Transverse colon (tissue), 4 donors: ENCODE measurements around the gene SLC4A2. TPM values are rescaled to one million over a fixed set of nuclear protein-coding genes. Genes with fewer than 3 reads are reported as not detected.
A peak's percentile ranks its signal among the peaks of the same experiment; 100 is the strongest.

Experiments used
- DNase-seq: peaks from one replicate; pipeline ENCODE4 v3.0.0-alpha.2; 2019
- H3K27ac ChIP-seq, 4 donors: fragments of 200-600 bp; sonication (generic); 2 replicates each; pipeline ENCODE4 v1.5.1; 2016 to 2018; ENCODE audit warnings: inconsistent platforms in 4 of 4
- H3K27me3 ChIP-seq: fragments of 200-600 bp; sonication (generic); 2 replicates; pipeline ENCODE4 v1.5.1; 2017; ENCODE audit warnings: inconsistent platforms
- H3K36me3 ChIP-seq, 4 donors: fragments of 200-600 bp; sonication (generic); 2 replicates each; pipeline ENCODE4 v1.5.1; 2017 to 2019; ENCODE audit warnings: inconsistent platforms in 4 of 4
- H3K4me1 ChIP-seq, 4 donors: fragments of 200-600 bp; sonication (generic); 2 replicates each; pipeline ENCODE4 v1.5.1; 2017 to 2020; ENCODE audit warnings: inconsistent platforms in 4 of 4
- H3K4me3 ChIP-seq, 4 donors: fragments of 200-600 bp; sonication (generic); 1 replicate in 1 of 4; 2 replicates in 3 of 4; pipeline versions ENCODE4 v1.5.1 to v1.6.1; 2017 to 2019; ENCODE audit warnings: inconsistent platforms in 4 of 4
- H3K9me3 ChIP-seq, 2 donors: fragments of 200-600 bp; sonication (generic); 2 replicates each; pipeline ENCODE4 v1.5.1; 2017 to 2019; ENCODE audit warnings: inconsistent platforms in 2 of 2
- CTCF ChIP-seq, 5 experiments: fragments of 200-600 bp in 3 of 5; fragments of 450-650 bp in 2 of 5; sonication (generic) in 3 of 5; IDR thresholded peaks; 1 replicate in 2 of 5; 2 replicates in 3 of 5; pipeline ENCODE4 v1.5.1; 2016 to 2017; ENCODE audit warnings: antibody characterized with exemption in 5 of 5, inconsistent platforms in 3 of 5, mild to moderate bottlenecking in 2 of 5, moderate library complexity in 1 of 5
- EP300 ChIP-seq: sonication (generic); formaldehyde crosslinking; IDR thresholded peaks from one replicate; pipeline ENCODE4 v1.6.1; 2017; ENCODE audit warnings: antibody characterized with exemption, low read depth
- POLR2A ChIP-seq: fragments of 450-650 bp; IDR thresholded peaks from one replicate; pipeline ENCODE4 v1.6.1; 2016; ENCODE audit warnings: antibody characterized with exemption, mild to moderate bottlenecking, moderate library complexity
- POLR2AphosphoS5 ChIP-seq, 3 donors: sonication (generic); formaldehyde crosslinking; IDR thresholded peaks; one replicate each; pipeline ENCODE4 v1.6.1; 2016; ENCODE audit warnings: antibody characterized with exemption in 3 of 3
- WGBS, 2 donors: methylation state at CpG; one replicate each; pipeline ENCODE4 v1.1.5; 2018; ENCODE audit warnings: low coverage in 1 of 2; 5-methylcytosine and 5-hydroxymethylcytosine counted together
- in situ Hi-C, 4 donors: fragments of 200-750 bp; cut with MboI; loops; one replicate each; pipeline versions ENCODE4 v1.15.0 to v1.15.1; 2017; ENCODE audit warnings: low sequenced_read_pairs in 3 of 4, low pct_ligation_motif_present in 1 of 4, low pct_unique_long_range_greater_than_20kb in 1 of 4
- intact Hi-C: fragments of 100-400 bp; cut with DNase I; formaldehyde crosslinking; loops from one replicate; pipeline ENCODE4 v1.15.1; 2023; ENCODE audit warnings: low total_unique reads
- total RNA-seq, 4 donors: library from RNA; depleted of rRNA; stranded (reverse); fragments of >200 nt; gene quantifications; one replicate each; pipeline ENCODE4 v1.1.0, GENCODE V29; 2016

Gene SLC4A2
- total RNA-seq, 4 donors from 2014 or later, result 61.7 to 464 (median 83.2) TPM

DNA sequence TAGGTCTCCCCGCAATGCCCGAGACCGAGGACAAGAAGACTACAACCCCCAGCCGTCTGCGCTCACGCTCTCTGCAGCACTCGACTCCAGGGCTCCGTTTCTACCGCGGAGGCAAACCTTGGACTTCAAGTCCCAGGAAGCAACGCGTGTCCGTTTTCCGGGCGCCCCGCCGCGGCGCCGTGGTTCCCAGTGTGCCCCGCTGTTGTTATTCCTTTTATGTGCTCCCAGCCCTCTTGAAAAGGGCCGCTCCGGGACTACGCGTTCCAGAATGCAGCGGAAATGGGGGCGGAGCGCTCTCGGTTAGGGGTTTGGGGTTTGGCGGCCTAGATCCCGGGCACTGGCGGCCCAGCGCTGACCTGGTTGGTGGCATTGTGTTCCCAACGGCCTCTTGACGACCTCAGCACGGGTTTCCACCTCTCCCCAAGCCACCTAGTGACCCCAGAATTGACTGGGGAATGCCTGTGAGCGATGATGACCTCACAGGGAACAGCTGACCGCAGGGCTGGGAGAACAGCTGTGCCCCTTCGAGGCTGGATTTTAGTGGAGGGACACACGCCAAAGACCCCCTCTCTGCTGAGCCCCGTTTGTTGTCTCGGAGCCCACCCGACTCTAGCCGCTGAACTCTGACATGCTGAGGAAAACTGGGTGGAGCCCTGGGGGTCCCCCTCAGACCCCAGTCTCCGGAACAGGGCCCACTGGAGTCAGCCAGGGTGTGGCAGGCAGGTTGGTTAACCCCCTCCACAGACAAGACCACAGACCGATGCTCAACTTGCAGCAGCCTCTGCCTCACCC is 1.2 kb upstream of the SLC4A2 start:
- Histone ChIP-seq H3K4me3 (peak overlapping the region; percentile 27 to 80 (median 76)), H3K36me3 (no peaks in the 10 kb centered on the region), H3K27ac (peak overlapping the region; percentile 95 to 98 (median 96)), H3K9me3 (no peaks in the 10 kb centered on the region), H3K4me1 (peaks cover 27 to 52% (median 51%) of the 10 kb centered on the region in 4 donors), H3K27me3 (no peaks in the 10 kb centered on the region)
- TF ChIP-seq CTCF (IDR thresholded peaks at IDR 0.05) (no peak), EP300 (peak; percentile 58), POLR2AphosphoS5 (IDR thresholded peaks at IDR 0.05) (peak; percentile 67 to 90 (median 88)), POLR2A (peak; percentile 55)
- DNase-seq, result peak; percentile 99
- in situ Hi-C loops (no loop called here), intact Hi-C loops (no loop called here)
- WGBS, 2 donors, result 0 to 2% methylated on average over 1 to 42 of the region's 46 CpGs

DNA sequence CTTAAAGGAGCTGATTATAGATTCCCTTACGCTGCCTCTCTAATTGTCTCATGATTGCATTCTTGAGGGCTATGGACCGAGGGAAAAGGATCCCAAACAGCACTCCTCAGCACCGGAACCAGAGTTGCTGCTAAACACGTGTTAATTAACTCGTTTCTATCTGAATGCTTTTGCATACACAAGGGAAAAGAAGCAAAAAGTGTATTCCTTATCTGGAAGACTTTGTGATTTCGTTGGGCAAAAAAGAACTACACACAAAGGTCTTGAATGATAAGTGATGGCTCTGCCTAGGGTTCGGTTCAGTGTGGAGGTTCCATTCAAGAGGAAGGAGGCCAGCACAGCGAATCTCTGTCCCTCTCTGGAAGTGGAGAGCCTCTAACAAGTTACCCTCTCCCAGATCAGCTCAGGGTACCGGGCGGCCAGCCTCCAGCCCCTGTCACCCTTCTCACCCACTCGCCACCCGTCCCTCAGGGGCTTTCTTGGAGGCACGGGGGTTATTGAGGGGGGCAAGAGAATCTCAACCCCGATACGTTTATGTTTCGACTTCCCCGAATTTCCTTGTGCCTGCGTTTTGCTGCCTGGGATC is 515 bp upstream of the SLC4A2 start:
- peaks cover 27 to 59% (median 56%) of the 10 kb centered on the region in 4 donors for H3K4me1 ChIP-seq
- H3K36me3 ChIP-seq, result no peaks in the 10 kb centered on the region
- intact Hi-C loops, result no loop called here
- no peak for TF ChIP-seq POLR2AphosphoS5 (IDR thresholded peaks at IDR 0.05)
- no peak for TF ChIP-seq POLR2A
- TF ChIP-seq EP300, result no peak
- no peak for TF ChIP-seq CTCF (IDR thresholded peaks at IDR 0.05)
- peak overlapping the region; percentile 95 to 98 (median 96) for H3K27ac ChIP-seq
- no peak for DNase-seq
- H3K27me3 ChIP-seq, result no peaks in the 10 kb centered on the region
- WGBS, 2 donors, result 5% methylated on average over 17 of the region's 18 CpGs; no CpG with 5 or more reads in 1 of the 2 donors
- no peaks in the 10 kb centered on the region for H3K9me3 ChIP-seq
- H3K4me3 ChIP-seq, result peak overlapping the region; percentile 7 to 80 (median 76)
- in situ Hi-C loops, result no loop called here

DNA sequence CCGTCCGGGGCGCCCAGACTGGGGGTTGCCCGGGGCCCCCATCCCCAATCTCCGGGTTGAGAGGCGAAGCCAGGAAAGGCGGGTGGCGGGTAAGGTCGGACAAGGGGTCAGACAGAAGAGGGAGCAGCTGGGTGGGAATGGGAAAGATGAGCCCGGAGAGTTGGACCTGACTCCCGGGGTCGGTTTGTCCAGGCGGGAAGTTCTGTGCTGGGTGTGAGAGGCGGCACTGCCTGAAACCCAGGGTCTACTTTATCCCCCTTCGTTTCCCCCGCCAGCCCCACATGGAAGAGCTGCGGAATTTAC is 675 bp downstream of the SLC4A2 start:
- no peaks in the 10 kb centered on the region for H3K9me3 ChIP-seq
- peaks cover 27 to 59% (median 56%) of the 10 kb centered on the region in 4 donors for H3K4me1 ChIP-seq
- 0% methylated on average over 16 of the region's 17 CpGs; no CpG with 5 or more reads in 1 of the 2 donors for WGBS, 2 donors
- H3K27ac ChIP-seq, result peak overlapping the region; percentile 95 to 98 (median 96)
- in situ Hi-C loops, result no loop called here
- H3K4me3 ChIP-seq, result peak overlapping the region; percentile 48 to 80 (median 76)
- no peak for DNase-seq
- H3K27me3 ChIP-seq, result no peaks in the 10 kb centered on the region
- H3K36me3 ChIP-seq, result peaks cover 0 to 8% (median 0%) of the 10 kb centered on the region in 4 donors
- TF ChIP-seq CTCF (IDR thresholded peaks at IDR 0.05) (peak in 1 of 5 experiments; percentile 10), POLR2A (no peak)
- intact Hi-C loops, result no loop called here

DNA sequence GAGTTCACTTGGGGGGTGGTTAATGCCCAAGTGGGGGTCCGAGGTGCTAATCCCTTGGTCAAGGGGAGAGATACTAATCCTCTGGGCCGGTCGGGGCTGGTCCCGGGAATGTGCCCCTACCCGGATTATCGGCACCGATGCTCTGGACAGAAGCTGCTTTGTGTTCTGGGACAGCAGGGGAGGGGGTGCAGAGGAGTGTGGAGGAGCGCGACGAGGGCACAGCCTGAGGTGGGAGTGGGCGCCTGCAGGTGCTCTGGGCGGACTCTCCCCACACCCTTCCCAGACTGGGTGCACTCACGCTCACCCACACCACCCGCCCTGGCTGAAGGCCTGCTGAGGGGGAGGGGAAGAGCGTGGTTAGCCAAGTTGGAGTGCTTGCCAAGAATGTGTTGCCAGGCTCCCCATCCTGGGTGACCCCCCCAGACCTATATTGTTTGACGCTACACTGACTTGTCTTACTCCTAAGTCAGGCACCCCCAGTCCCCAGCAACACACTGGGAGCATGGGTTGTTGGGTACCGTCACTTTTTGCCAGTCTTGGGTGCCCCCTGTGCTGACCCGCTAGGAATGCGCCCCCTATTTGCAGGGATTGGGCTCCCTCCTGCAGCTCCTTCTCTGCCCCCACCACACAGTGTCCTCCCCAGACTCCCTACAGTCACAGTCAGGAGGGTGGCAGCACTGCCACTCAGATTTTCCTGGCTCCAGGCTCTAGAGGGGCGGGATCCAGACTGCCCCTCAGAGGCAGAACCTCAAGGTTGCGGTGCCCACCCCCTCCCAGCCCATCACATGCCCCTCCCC is 1.2 kb downstream of the SLC4A2 start:
- Histone ChIP-seq H3K27me3 (no peaks in the 10 kb centered on the region), H3K27ac (peak overlapping the region; percentile 95 to 98 (median 96)), H3K36me3 (peaks cover 0 to 13% (median 0%) of the 10 kb centered on the region in 4 donors), H3K9me3 (no peaks in the 10 kb centered on the region), H3K4me1 (peaks cover 27 to 59% (median 56%) of the 10 kb centered on the region in 4 donors), H3K4me3 (peak overlapping the region; percentile 48 to 80 (median 76))
- WGBS, 2 donors, result 9% methylated on average over 14 of the region's 21 CpGs; no CpG with 5 or more reads in 1 of the 2 donors
- intact Hi-C loops (no loop called here), in situ Hi-C loops (no loop called here)
- TF ChIP-seq POLR2AphosphoS5 (IDR thresholded peaks at IDR 0.05), result peak in 1 of 3 donors; percentile 13
- TF ChIP-seq EP300, result no peak
- DNase-seq, result peak; percentile 58
